ENCODE data around the gene MSH4. TPM values are rescaled to one million over a fixed set of nuclear protein-coding genes. Genes with fewer than 3 reads are reported as not detected.
"Not testable (repeated sequence)": the region's sequence is repeated elsewhere in the genome, so short reads cannot be mapped to it uniquely, and the experiment has no call there.

Gene MSH4
- total RNA-seq (0.44 TPM), polyA plus RNA-seq (ENCODE audit: insufficient read depth in 1 of 8, insufficient read length in 8 of 8, low replicate concordance in 1 of 8) (under 1 TPM; 0.09 to 0.65 (median 0.29) TPM)
- long read RNA-seq, donor 1: 0 reads
- long read RNA-seq, donor 2: 0 reads
- long read RNA-seq, donor 3: 0 reads
- long read RNA-seq, donor 4: 0 reads
- long read RNA-seq, donor 5: 0 reads
- long read RNA-seq, donor 6: 0 reads
- long read RNA-seq, donor 7: 0 reads
- long read RNA-seq, donor 8: 0 reads
- long read RNA-seq, donor 9: 0 reads
- long read RNA-seq, donor 10: 0 reads
- long read RNA-seq, donor 11: 0 reads

- DNase-seq: no peak
- Histone ChIP-seq H3K36me3 (ENCODE audit: control insufficient read depth, insufficient read depth, low read length) (peaks cover 42% of the 10 kb centered on the region), H3K27ac (ENCODE audit: low read length) (no peak within 1 kb of the TSS), H3K4me3 (ENCODE audit: low read length) (no peak within 1 kb of the TSS), H3K4me1 (ENCODE audit: control insufficient read depth, insufficient read depth, low read length) (no peaks in the 10 kb centered on the region), H3K9me3 (replicated peaks; ENCODE audit: control insufficient read depth, low read depth, low read length) (no peaks in the 10 kb centered on the region), H3K27me3 (ENCODE audit: control insufficient read depth, insufficient read depth, low read length) (no peaks in the 10 kb centered on the region)
- WGBS (ENCODE audit: insufficient coverage): 85% methylated on average over 34 of the region's 34 CpGs
Measured at GRCh38 chr1:75796376-75797272, at the start of gene MSH4. MSH4 (plus strand) TSS chr1:75796882; CDS start chr1:75796986, 104 bp downstream.

GRCh38 chr1:75757210-75757609, 39.5 kb upstream of the MSH4 start:
- not testable (repeated sequence) for H3K4me3 ChIP-seq (ENCODE audit: low read length); H3K27ac ChIP-seq (ENCODE audit: low read length); H3K4me1 ChIP-seq (ENCODE audit: control insufficient read depth, insufficient read depth, low read length); DNase-seq; H3K27me3 ChIP-seq (ENCODE audit: control insufficient read depth, insufficient read depth, low read length)
- H3K36me3 ChIP-seq (ENCODE audit: control insufficient read depth, insufficient read depth, low read length): peaks cover 24% of the 10 kb centered on the region
- H3K9me3 ChIP-seq (replicated peaks; ENCODE audit: control insufficient read depth, low read depth, low read length): peaks cover 15% of the 10 kb centered on the region

- H3K27ac ChIP-seq (ENCODE audit: low read length); H3K4me1 ChIP-seq (ENCODE audit: control insufficient read depth, insufficient read depth, low read length); DNase-seq; H3K27me3 ChIP-seq (ENCODE audit: control insufficient read depth, insufficient read depth, low read length); H3K4me3 ChIP-seq (ENCODE audit: low read length): not testable (repeated sequence)
- WGBS (ENCODE audit: insufficient coverage): 76% methylated on average over 3 of the region's 4 CpGs
- Histone ChIP-seq H3K36me3 (ENCODE audit: control insufficient read depth, insufficient read depth, low read length) (peaks cover 23% of the 10 kb centered on the region), H3K9me3 (replicated peaks; ENCODE audit: control insufficient read depth, low read depth, low read length) (peaks cover 15% of the 10 kb centered on the region)
Measured at GRCh38 chr1:75758543-75758942, 38.1 kb upstream of the MSH4 start.

- H3K4me1 ChIP-seq (ENCODE audit: control insufficient read depth, insufficient read depth, low read length): no peaks in the 10 kb centered on the region
- WGBS (ENCODE audit: insufficient coverage): no CpG with 5 or more reads among the region's 1 CpG
- no peak for DNase-seq
Measured at GRCh38 chr1:75764057-75764655, 32.5 kb upstream of the MSH4 start.

GRCh38 chr1:75765697-75766355, 30.9 kb upstream of the MSH4 start:
- Histone ChIP-seq H3K4me3 (ENCODE audit: low read length) (no peak overlapping the region), H3K27ac (ENCODE audit: low read length) (no peak overlapping the region), H3K4me1 (ENCODE audit: control insufficient read depth, insufficient read depth, low read length) (no peaks in the 10 kb centered on the region), H3K36me3 (ENCODE audit: control insufficient read depth, insufficient read depth, low read length) (peaks cover 9% of the 10 kb centered on the region), H3K27me3 (ENCODE audit: control insufficient read depth, insufficient read depth, low read length) (no peaks in the 10 kb centered on the region), H3K9me3 (replicated peaks; ENCODE audit: control insufficient read depth, low read depth, low read length) (no peaks in the 10 kb centered on the region)
- no CpG with 5 or more reads among the region's 1 CpG for WGBS (ENCODE audit: insufficient coverage)
- DNase-seq: no peak

More at GRCh38 chr1:75764057-75764655, 32.5 kb upstream of the MSH4 start:
- Histone ChIP-seq H3K36me3 (ENCODE audit: control insufficient read depth, insufficient read depth, low read length) (peaks cover 9% of the 10 kb centered on the region), H3K27me3 (ENCODE audit: control insufficient read depth, insufficient read depth, low read length) (no peaks in the 10 kb centered on the region), H3K9me3 (replicated peaks; ENCODE audit: control insufficient read depth, low read depth, low read length) (no peaks in the 10 kb centered on the region), H3K4me3 (ENCODE audit: low read length) (no peak overlapping the region), H3K27ac (ENCODE audit: low read length) (no peak overlapping the region)

GRCh38 chr1:75768016-75768415, 28.7 kb upstream of the MSH4 start:
- no peak for DNase-seq
- no CpG with 5 or more reads among the region's 1 CpG for whole genome bisulfite sequencing (ENCODE audit: insufficient coverage)
- Histone ChIP-seq H3K36me3 (ENCODE audit: control insufficient read depth, insufficient read depth, low read length) (peaks cover 9% of the 10 kb centered on the region), H3K27ac (ENCODE audit: low read length) (no peak overlapping the region), H3K4me1 (ENCODE audit: control insufficient read depth, insufficient read depth, low read length) (no peaks in the 10 kb centered on the region), H3K4me3 (ENCODE audit: low read length) (no peak overlapping the region), H3K9me3 (replicated peaks; ENCODE audit: control insufficient read depth, low read depth, low read length) (no peaks in the 10 kb centered on the region), H3K27me3 (ENCODE audit: control insufficient read depth, insufficient read depth, low read length) (no peaks in the 10 kb centered on the region)

- H3K27me3 ChIP-seq (ENCODE audit: control insufficient read depth, insufficient read depth, low read length): no peaks in the 10 kb centered on the region
- WGBS (ENCODE audit: insufficient coverage): no CpG with 5 or more reads among the region's 1 CpG
Measured at GRCh38 chr1:75770761-75771160, 25.9 kb upstream of the MSH4 start.

GRCh38 chr1:75771978-75772377, 24.7 kb upstream of the MSH4 start:
- H3K36me3 ChIP-seq (ENCODE audit: control insufficient read depth, insufficient read depth, low read length): no peaks in the 10 kb centered on the region
- H3K4me1 ChIP-seq (ENCODE audit: control insufficient read depth, insufficient read depth, low read length): no peaks in the 10 kb centered on the region
- no peaks in the 10 kb centered on the region for H3K9me3 ChIP-seq (replicated peaks; ENCODE audit: control insufficient read depth, low read depth, low read length)
- DNase-seq: no peak
- WGBS (ENCODE audit: insufficient coverage): no CpG with 5 or more reads among the region's 3 CpGs
- H3K4me3 ChIP-seq (ENCODE audit: low read length): no peak overlapping the region
- H3K27me3 ChIP-seq (ENCODE audit: control insufficient read depth, insufficient read depth, low read length): no peaks in the 10 kb centered on the region
- H3K27ac ChIP-seq (ENCODE audit: low read length): no peak overlapping the region

More at GRCh38 chr1:75770761-75771160, 25.9 kb upstream of the MSH4 start:
- H3K27ac ChIP-seq (ENCODE audit: low read length): no peak overlapping the region
- no peaks in the 10 kb centered on the region for H3K4me1 ChIP-seq (ENCODE audit: control insufficient read depth, insufficient read depth, low read length)
- no peaks in the 10 kb centered on the region for H3K9me3 ChIP-seq (replicated peaks; ENCODE audit: control insufficient read depth, low read depth, low read length)
- no peak overlapping the region for H3K4me3 ChIP-seq (ENCODE audit: low read length)
- DNase-seq: no peak
- H3K36me3 ChIP-seq (ENCODE audit: control insufficient read depth, insufficient read depth, low read length): no peaks in the 10 kb centered on the region

- not testable (repeated sequence) for DNase-seq; H3K9me3 ChIP-seq (replicated peaks; ENCODE audit: control insufficient read depth, low read depth, low read length); H3K36me3 ChIP-seq (ENCODE audit: control insufficient read depth, insufficient read depth, low read length); H3K4me3 ChIP-seq (ENCODE audit: low read length); H3K27ac ChIP-seq (ENCODE audit: low read length); H3K27me3 ChIP-seq (ENCODE audit: control insufficient read depth, insufficient read depth, low read length); H3K4me1 ChIP-seq (ENCODE audit: control insufficient read depth, insufficient read depth, low read length)
- WGBS (ENCODE audit: insufficient coverage): 100% methylated on average over 4 of the region's 4 CpGs
Measured at GRCh38 chr1:75777812-75778211, 18.9 kb upstream of the MSH4 start.

- 95% methylated on average over 3 of the region's 5 CpGs for WGBS (ENCODE audit: insufficient coverage)
- not testable (repeated sequence) for H3K27me3 ChIP-seq (ENCODE audit: control insufficient read depth, insufficient read depth, low read length); H3K27ac ChIP-seq (ENCODE audit: low read length); H3K4me1 ChIP-seq (ENCODE audit: control insufficient read depth, insufficient read depth, low read length); H3K4me3 ChIP-seq (ENCODE audit: low read length); DNase-seq; H3K9me3 ChIP-seq (replicated peaks; ENCODE audit: control insufficient read depth, low read depth, low read length); H3K36me3 ChIP-seq (ENCODE audit: control insufficient read depth, insufficient read depth, low read length)
Measured at GRCh38 chr1:75778694-75779093, 18.0 kb upstream of the MSH4 start.

All from muscle of leg (tissue), 16 donors.